Choroid plexus epithelial cell (primary cell): ENCODE results near the gene KCNK7.

ENCODE experiments used
- DNase-seq: peaks from one replicate; pipeline ENCODE4 v3.0.0-alpha.2; 2010; ENCODE audit warnings: low read depth
- H3K4me3 ChIP-seq: 2 replicates; pipeline ENCODE4 v1.5.1; 2011; ENCODE audit warnings: low read depth, mild to moderate bottlenecking, control low read depth, low read length, moderate library complexity
- TF ChIP-seq, protein P1 (sequence below): conservative IDR thresholded peaks from 2 replicates; pipeline ENCODE4 v1.5.1; 2011; ENCODE audit warnings: low read depth, mild to moderate bottlenecking, control low read depth, inconsistent platforms, low read length, moderate library complexity

The KCNK7 gene

DNA sequence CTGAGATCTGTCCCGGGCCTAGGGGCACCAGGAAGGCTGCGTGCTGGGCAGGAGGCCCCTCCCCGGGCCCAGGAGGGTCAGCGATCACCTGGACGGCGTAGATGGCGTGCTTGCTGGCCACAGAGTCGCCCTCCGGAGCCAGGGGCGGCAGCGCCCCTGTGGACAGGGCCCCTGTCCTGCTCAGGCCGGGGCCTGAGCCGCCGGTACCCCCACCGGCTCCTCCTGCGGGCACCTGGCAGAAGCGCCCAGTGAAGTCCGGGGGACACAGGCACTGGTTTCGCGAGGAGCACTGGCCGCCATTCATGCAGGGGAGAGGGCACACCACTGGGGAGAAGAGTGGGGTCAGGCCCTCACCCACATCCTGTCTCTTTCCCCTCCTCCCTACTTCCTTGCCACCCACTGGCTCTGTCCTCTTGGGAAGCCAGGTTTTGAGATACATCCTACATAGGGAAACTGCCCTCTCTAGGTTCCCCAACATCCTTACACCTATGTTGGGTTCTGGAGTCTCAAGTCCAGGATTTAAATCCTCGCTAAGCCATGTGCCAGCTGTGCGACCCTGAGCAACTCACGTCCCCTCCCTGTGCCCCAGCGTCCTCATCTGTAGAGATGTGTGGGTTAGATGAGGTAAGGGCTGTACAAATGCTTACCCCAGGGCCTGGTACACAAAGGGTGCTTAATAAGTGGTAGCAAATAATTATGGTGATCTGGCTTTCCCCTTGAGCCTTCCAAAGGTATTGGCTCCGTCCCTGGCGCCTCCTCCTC is 41.4 kb downstream of the KCNK7 start:
- H3K4me3 ChIP-seq: no peak overlapping the region
- no peak for DNase-seq
- TF ChIP-seq, protein P1, sequence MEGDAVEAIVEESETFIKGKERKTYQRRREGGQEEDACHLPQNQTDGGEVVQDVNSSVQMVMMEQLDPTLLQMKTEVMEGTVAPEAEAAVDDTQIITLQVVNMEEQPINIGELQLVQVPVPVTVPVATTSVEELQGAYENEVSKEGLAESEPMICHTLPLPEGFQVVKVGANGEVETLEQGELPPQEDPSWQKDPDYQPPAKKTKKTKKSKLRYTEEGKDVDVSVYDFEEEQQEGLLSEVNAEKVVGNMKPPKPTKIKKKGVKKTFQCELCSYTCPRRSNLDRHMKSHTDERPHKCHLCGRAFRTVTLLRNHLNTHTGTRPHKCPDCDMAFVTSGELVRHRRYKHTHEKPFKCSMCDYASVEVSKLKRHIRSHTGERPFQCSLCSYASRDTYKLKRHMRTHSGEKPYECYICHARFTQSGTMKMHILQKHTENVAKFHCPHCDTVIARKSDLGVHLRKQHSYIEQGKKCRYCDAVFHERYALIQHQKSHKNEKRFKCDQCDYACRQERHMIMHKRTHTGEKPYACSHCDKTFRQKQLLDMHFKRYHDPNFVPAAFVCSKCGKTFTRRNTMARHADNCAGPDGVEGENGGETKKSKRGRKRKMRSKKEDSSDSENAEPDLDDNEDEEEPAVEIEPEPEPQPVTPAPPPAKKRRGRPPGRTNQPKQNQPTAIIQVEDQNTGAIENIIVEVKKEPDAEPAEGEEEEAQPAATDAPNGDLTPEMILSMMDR: no peak

DNA sequence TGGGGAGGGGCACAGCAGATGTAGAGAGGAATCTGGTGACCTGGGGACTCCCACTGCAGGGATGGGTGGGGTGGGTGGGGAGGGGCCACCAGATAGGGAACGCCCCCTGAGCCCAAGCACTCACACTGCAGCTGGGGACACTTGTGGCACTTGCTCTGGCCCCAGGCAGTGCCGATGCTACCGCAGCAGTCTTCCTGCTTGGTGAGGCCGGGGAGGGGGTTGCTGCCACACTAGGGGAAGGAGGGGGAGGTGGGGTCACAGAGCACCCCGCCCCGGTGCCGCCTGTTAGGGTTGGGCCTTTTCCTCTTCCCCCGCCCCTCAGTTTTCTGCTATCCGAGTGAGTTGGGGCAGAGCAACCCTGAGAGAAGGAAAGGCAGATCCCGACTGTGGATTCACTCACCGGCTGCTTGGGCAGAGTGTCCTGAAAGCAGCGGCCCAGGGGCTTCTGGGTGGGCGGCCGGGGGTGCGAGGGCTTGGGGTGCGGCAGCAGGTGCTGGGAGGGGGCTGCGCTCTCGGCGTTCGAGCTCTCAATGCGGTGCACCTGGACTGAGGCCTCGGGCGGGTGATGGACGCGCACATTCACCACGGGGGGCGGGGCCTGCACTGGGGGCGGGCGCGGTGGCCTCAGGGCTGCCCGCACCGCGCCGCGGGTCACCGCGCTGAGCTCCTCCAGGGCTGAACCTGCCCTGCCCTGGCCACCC is 42.1 kb downstream of the KCNK7 start:
- no peak for DNase-seq
- no peak overlapping the region for H3K4me3 ChIP-seq
- TF ChIP-seq, protein P1: no peak

DNA sequence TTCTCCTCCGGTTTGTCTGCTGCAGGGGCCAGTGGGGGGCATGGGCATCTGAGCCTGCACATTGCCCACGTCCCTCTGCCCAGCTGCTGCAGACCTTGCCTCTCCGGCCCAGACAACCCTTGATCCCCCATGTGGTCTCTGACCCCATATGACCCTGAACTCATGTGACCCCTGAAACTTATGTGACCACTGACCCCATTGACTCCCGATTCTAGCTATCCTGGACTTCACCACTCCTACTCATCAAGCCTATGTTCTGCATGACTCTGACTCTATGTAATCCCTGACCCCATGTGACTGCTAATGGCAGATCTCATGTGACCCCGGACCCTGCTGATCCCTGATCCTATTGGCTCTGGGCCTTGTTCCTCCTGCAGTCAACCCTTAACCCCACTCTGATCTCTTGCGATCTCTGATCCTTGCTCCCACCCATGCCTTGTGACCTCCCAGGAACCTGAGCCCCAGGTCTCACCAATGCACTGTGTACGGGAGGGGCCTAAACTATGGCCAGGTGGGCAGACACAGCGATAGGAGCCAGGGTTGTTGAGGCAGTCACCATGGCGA is 43.1 kb downstream of the KCNK7 start:
- DNase-seq: no peak
- H3K4me3 ChIP-seq: no peak overlapping the region
- TF ChIP-seq, protein P1: no peak

DNA sequence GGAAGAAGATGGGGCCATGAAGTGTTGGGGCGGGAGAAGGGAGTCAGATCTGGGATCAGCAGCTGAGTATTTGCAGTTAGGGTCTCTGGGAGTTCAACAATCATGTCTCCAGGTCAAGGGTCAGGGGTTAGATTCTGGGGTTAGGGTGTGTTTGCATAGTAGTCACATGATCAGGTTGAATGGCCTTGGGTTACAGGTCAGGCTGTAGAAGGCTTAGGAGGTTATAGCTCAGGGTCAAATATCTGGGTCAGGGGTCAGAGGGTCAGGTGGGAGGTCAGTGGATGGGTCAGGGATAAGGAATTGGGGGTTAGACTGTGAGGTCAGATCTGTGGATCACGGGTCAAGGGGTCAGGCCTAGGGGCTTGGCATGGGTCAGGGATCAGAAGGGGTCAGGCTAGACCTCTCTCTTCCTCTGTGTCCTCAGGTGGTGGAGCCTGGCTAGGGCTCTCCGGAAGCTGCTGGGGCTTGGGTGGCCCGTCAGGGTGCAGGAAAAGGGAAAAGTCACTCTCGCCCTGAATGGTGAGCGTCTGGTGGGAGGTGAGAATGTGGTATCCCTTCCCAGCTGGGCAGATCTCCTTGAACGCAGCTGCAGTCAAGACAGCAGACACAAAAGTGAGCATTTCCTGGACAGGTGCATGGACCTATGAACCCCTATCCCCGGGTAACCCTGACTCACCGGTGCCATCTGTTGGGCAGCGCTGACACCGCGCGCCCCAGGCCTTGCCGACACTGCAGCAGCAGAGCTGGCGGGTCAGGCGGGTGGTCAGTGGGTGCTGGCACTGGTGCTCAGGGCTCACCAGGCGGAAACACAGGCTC is 43.8 kb downstream of the KCNK7 start:
- TF ChIP-seq, protein P1: peak; percentile 48
- no peak overlapping the region for H3K4me3 ChIP-seq
- DNase-seq: no peak

DNA sequence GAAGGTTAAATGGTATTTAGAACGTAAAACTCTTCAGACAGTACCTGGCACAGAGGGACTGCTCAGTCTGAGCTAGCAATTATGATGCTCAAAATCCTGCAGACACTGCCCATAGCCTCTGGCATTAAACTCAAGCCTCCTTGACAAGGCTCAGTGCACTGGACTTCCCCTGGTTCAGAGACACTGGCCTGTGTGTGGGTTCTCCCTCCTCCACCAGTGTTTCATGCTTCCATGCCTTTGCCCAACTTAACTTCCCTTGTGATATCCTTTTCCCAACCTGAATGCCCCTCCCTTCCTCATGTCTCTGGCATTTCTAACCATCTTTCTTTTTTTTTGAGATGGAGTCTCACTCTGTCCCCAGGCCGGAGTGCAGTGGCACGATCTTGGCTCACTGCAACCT is 46.5 kb downstream of the KCNK7 start:
- TF ChIP-seq, protein P1: no peak
- H3K4me3 ChIP-seq: no peak overlapping the region
- DNase-seq: no peak

DNA sequence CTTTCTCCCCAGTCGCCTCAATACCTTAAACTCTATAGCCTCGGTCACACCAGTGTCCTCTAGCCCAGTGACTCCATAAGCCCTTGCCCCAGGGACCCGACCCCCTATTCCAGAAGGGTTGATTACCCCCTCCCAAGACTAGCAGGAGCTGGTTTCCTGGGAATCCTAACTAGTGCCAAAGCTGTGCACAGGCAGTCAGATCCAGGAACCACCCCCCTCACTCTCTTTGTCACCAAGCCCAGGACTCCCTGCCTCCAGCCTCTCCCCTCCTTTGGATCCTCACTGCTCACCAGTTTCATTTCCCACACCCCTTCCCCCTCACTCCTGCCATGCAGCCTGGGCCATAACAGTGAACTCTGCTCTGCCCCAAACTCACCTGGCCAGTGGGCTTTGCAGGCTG is 47.2 kb downstream of the KCNK7 start:
- TF ChIP-seq, protein P1: no peak
- H3K4me3 ChIP-seq: no peak overlapping the region
- no peak for DNase-seq
